Activated CD4-positive, alpha-beta T cell treated with anti-CD3 and anti-CD28 coated beads, Interleukin-2, amount 50 U/mL, for 24 hours (primary cell): ENCODE measurements around the gene TOMM34.

ENCODE experiments used
- DNase-seq, 2 donors: peaks; one replicate each; pipeline ENCODE4 v3.0.0-alpha.2; 2020; ENCODE audit warnings: low read depth in 1 of 2, low spot score in 1 of 2

Gene TOMM34

DNA sequence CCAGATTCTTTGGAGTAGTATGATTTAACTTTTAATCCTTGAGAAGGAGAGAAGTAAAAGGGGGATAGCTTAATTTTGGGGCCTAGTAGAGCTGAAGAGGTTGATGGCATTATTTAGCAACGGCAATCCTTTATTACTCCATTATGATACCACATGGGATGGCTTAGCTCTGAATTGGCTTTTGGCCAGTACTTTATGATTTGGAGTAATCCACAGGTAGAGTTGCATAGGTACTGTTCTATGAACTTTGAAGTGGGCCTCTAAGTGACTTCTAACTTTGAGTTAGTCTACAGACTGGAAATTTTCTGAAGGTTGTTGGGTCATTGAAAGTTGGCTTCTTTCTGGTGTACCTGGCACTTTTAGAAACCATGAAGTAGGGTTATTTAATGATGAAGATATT lies 63.1 kb downstream of the TOMM34 start:
- DNase-seq, result no peak

DNA sequence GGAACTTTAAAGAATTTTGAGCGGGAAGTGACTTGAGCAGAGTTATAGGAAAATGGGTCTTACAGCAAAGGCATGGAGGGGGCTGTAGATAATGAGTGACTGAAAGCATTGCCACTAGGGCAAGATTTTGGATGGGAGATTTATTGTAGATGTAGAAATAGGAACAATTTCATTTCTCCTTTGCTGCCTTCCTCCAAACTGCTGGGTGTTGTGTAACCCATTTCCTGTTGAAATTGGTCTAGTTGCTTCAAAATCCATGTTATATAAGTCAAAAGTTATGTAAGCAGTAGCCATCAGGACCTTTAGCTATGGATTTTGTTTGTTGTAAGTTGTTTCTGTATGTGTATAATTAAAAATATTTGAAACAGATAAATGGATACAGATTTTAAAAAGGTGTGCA lies 63.6 kb downstream of the TOMM34 start:
- DNase-seq, result no peak

DNA sequence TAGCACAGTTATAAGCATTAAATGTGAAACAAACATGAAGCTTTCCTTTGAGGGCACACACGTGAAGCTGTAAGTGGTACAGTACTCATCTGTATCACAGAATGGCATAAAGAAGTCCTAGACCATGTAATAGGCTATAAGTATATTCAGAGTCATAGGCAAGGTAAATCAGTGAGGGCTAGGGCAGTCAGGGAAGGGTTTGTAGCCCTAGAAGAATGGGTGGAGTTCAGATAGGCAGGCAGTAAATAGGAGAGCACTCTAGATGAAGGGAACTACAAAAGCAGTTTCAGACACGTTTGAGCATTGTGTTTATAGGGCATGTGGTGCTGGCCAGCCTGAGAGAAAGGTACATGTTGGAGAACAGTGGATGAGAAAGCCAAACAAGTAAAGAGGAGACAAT lies 65.2 kb downstream of the TOMM34 start:
- no peak for DNase-seq
